A549 (cell line): Measurements from ENCODE around the gene CEP63.

ENCODE experiments used
- CEBPB ChIP-seq, 2 experiments: fragments of >200 bp in 1 of 2; sonication (Bioruptor Twin) in 1 of 2; formaldehyde crosslinking in 1 of 2; IDR thresholded peaks; 2 replicates each; pipeline ENCODE4 v1.6.1; 2012 to 2016
- JUN ChIP-seq, 2 experiments: fragments of >200 bp; sonication (Bioruptor Twin); formaldehyde crosslinking; IDR thresholded peaks; 2 replicates in 1 of 2; 3 replicates in 1 of 2; pipeline ENCODE4 v1.6.1; 2016 to 2017
- MYC ChIP-seq: IDR thresholded peaks from 2 replicates; pipeline ENCODE4 v1.6.1; 2012; ENCODE audit warnings: mild to moderate bottlenecking, inconsistent platforms, low read length, improper control_type of control experiment, borderline replicate concordance
- NFE2L2 ChIP-seq: fragments of 150-350 bp; conservative IDR thresholded peaks from 2 replicates; pipeline ENCODE4 v1.6.1; 2014; ENCODE audit warnings: low read length
- NR3C1 ChIP-seq: fragments of >200 bp; sonication (Bioruptor Twin); formaldehyde crosslinking; IDR thresholded peaks from 3 replicates; pipeline ENCODE4 v1.6.1; 2017
- RAD21 ChIP-seq, 2 experiments: fragments of >200 bp in 1 of 2; sonication (Bioruptor Twin) in 1 of 2; formaldehyde crosslinking in 1 of 2; IDR thresholded peaks in 1 of 2; conservative IDR thresholded peaks in 1 of 2; 2 replicates in 1 of 2; 3 replicates in 1 of 2; pipeline ENCODE4 v1.6.1; 2012 to 2018; ENCODE audit warnings: inconsistent platforms in 1 of 2
- RARB ChIP-seq: fragments of 250-450 bp; sonication (Bioruptor Pico); IDR thresholded peaks from 2 replicates; pipeline ENCODE4 v1.8.0; 2021; ENCODE audit warnings: mild to moderate bottlenecking, moderate library complexity
- SMC3 ChIP-seq: fragments of >200 bp; sonication (Bioruptor Twin); formaldehyde crosslinking; IDR thresholded peaks from 3 replicates; pipeline ENCODE4 v1.6.1; 2018; ENCODE audit warnings: inconsistent platforms
- TF ChIP-seq, protein P1 (sequence below): fragments of >200 bp; sonication (Bioruptor Twin); formaldehyde crosslinking; IDR thresholded peaks from 3 replicates; pipeline ENCODE4 v1.5.1; 2016
- TF ChIP-seq, protein P2 (sequence below): fragments of 450-650 bp; IDR thresholded peaks from 2 replicates; pipeline ENCODE4 v1.6.1; 2014; ENCODE audit warnings: antibody characterized with exemption

DNA sequence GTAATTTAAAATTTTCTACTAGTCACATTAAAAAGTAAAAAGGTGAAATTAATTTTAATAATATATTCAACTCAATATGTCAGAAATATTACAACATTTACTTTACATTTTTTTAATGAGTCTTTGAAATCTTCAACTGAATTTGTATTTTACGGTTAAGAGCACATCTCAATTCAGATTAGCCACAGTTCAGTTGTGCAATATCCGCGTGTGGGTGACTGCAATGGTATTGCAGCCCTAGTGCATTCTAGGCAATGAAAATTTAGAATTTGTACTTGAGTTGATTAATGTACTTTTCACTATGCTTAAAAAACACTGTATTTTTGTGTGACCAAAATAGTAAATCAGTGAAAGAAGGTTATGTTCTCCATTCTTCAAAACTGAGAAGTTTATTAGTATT, 57.3 kb downstream of the CEP63 start:
- TF ChIP-seq, protein P1, sequence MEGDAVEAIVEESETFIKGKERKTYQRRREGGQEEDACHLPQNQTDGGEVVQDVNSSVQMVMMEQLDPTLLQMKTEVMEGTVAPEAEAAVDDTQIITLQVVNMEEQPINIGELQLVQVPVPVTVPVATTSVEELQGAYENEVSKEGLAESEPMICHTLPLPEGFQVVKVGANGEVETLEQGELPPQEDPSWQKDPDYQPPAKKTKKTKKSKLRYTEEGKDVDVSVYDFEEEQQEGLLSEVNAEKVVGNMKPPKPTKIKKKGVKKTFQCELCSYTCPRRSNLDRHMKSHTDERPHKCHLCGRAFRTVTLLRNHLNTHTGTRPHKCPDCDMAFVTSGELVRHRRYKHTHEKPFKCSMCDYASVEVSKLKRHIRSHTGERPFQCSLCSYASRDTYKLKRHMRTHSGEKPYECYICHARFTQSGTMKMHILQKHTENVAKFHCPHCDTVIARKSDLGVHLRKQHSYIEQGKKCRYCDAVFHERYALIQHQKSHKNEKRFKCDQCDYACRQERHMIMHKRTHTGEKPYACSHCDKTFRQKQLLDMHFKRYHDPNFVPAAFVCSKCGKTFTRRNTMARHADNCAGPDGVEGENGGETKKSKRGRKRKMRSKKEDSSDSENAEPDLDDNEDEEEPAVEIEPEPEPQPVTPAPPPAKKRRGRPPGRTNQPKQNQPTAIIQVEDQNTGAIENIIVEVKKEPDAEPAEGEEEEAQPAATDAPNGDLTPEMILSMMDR: no peak
- no peak for TF ChIP-seq SMC3
- TF ChIP-seq MYC: no peak
- no peak for TF ChIP-seq NR3C1
- TF ChIP-seq RAD21 (conservative IDR thresholded peaks at IDR 0.05 in 1 of 2, IDR thresholded peaks at IDR 0.05 in 1 of 2): no peak
- no peak for TF ChIP-seq NFE2L2
- no peak for TF ChIP-seq JUN (IDR thresholded peaks at IDR 0.05)
- TF ChIP-seq CEBPB (IDR thresholded peaks at IDR 0.05): no peak
- TF ChIP-seq, protein P2, sequence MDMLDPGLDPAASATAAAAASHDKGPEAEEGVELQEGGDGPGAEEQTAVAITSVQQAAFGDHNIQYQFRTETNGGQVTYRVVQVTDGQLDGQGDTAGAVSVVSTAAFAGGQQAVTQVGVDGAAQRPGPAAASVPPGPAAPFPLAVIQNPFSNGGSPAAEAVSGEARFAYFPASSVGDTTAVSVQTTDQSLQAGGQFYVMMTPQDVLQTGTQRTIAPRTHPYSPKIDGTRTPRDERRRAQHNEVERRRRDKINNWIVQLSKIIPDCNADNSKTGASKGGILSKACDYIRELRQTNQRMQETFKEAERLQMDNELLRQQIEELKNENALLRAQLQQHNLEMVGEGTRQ: no peak
- no peak for TF ChIP-seq RARB (CRISPR knock-in tag)
